Activated CD4-positive, alpha-beta T cell treated with anti-CD3 and anti-CD28 coated beads, Interleukin-2, amount 50 U/mL, for 4 hours (primary cell): ENCODE data around the gene TBX1.

Experiments used
- DNase-seq, 2 experiments: peaks; one replicate each; pipeline ENCODE4 v3.0.0-alpha.2; 2020

The TBX1 gene

DNA sequence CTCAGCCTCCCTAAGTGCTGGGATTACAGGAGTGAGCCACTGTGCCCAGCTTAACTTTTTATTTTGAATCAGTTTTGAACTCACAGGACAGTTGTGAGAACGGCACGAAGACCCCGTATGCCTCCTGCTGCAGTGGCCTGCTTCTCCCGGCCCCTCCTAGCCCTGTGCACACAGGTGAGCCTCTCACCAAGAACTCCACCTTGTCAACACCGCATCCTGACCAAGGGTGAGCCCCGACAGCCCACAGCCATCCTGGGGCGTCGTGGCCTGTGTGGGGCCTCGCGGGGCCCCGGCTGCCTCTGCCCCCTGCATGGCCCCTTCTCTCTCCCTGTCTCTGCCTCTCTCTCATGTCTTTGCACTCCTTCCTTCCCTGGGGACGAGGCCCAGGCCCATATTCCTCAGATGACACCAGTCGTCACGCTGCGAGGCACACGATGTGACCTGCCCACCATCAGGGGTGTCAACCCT is 55.3 kb downstream of the TBX1 start:
- DNase-seq = no peak

- DNase-seq = no peak
Measured at GRCh38 chr22:19816372-19817119, 56.0 kb downstream of the TBX1 start.
